ENCODE results near the gene ARMCX4.

The ARMCX4 gene

GRCh38 chrX:101462892-101463291 is 22.4 kb upstream of the ARMCX4 start:
- no peak overlapping the region for H3K4me3 ChIP-seq (replicated peaks; ENCODE audit: low read depth, low read length)
- TF ChIP-seq CTCF (IDR thresholded peaks at IDR 0.05; ENCODE audit: low read depth, low read length, missing control alignments): peak; percentile 18
- DNase-seq (ENCODE audit: extremely low read depth, low read depth): no peak

GRCh38 chrX:101478366-101478765 is 6.9 kb upstream of the ARMCX4 start:
- no peak for TF ChIP-seq CTCF (IDR thresholded peaks at IDR 0.05; ENCODE audit: low read depth, low read length, missing control alignments)
- no peak overlapping the region for H3K4me3 ChIP-seq (replicated peaks; ENCODE audit: low read depth, low read length)
- DNase-seq (ENCODE audit: extremely low read depth, low read depth): no peak

- TF ChIP-seq CTCF (IDR thresholded peaks at IDR 0.05; ENCODE audit: low read depth, low read length, missing control alignments): no peak
- no peak for DNase-seq (ENCODE audit: extremely low read depth, low read depth)
- no peak overlapping the region for H3K4me3 ChIP-seq (replicated peaks; ENCODE audit: low read depth, low read length)
These were observed 3.0 kb upstream of the ARMCX4 start for GRCh38 chrX:101482296-101482695.

GRCh38 chrX:101483705-101484104 is 1.6 kb upstream of the ARMCX4 start:
- no peak overlapping the region for H3K4me3 ChIP-seq (replicated peaks; ENCODE audit: low read depth, low read length)
- TF ChIP-seq CTCF (IDR thresholded peaks at IDR 0.05; ENCODE audit: low read depth, low read length, missing control alignments): no peak
- DNase-seq (ENCODE audit: extremely low read depth, low read depth): no peak

- no peak for DNase-seq (ENCODE audit: extremely low read depth, low read depth)
- TF ChIP-seq CTCF (IDR thresholded peaks at IDR 0.05; ENCODE audit: low read depth, low read length, missing control alignments): no peak
- H3K4me3 ChIP-seq (replicated peaks; ENCODE audit: low read depth, low read length): no peak overlapping the region
These were observed 1.1 kb upstream of the ARMCX4 start for GRCh38 chrX:101484135-101484534.

- H3K4me3 ChIP-seq (replicated peaks; ENCODE audit: low read depth, low read length): no peak overlapping the region
- no peak for TF ChIP-seq CTCF (IDR thresholded peaks at IDR 0.05; ENCODE audit: low read depth, low read length, missing control alignments)
- DNase-seq (ENCODE audit: extremely low read depth, low read depth): no peak
These were observed 3.5 kb downstream of the ARMCX4 start for GRCh38 chrX:101488796-101489195.

- TF ChIP-seq CTCF (IDR thresholded peaks at IDR 0.05; ENCODE audit: low read depth, low read length, missing control alignments): no peak
- DNase-seq (ENCODE audit: extremely low read depth, low read depth): no peak
- H3K4me3 ChIP-seq (replicated peaks; ENCODE audit: low read depth, low read length): no peak overlapping the region
These were observed 6.7 kb downstream of the ARMCX4 start for GRCh38 chrX:101491943-101492342.
